ENCODE results near the gene C10orf90. TPM values are rescaled to one million over a fixed set of nuclear protein-coding genes. Genes with fewer than 3 reads are reported as not detected.

C10orf90 gene
- total and polyA plus RNA-seq, 2 of the 8 experiments (the other 6 are each of a cell fraction or from before 2014, with no cell fraction given), result 0.21 TPM; not detected in 1

DNA sequence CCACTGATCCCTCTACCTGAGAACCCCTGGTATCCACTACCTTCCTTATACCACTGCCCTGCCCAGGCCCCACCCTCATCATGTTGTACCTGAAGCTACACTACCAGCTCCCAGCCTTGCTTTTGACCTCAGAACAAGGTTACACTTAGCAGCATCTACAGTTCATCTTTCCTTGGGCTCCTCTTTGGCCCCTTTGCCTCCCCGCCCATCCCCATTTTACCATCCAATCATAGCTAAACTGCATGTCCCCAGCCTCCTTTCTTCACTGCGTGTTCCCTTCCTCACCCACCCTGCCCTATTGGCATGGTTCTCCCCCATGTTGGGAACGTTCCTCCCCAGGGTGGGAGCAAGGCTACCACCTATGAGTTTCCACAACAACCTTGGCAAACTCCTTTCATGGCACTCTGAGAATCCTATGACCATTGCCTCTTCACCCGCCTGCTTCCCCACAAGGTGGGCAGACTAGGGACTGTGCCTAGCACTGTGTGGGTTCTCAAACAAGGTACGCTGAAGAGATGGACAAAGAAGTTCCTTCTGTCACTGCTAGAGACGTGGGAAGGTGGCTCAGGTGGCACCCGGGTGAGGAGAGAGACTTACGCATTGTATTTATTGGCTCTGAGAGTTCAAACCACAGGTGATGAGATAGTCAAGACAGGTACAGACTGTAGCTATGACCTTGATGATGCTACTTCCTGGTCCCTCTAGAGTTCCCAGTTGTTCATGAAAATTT, 215.3 kb downstream of the C10orf90 start:
- H3K4me3 ChIP-seq (ENCODE audit: extremely low read depth in 1 of 4, insufficient read depth in 2 of 4, low read depth in 3 of 4, low read length in 4 of 4), result no peak overlapping the region

More for the DNA sequence above, 215.3 kb downstream of the C10orf90 start:
- no peak overlapping the region for H3K23ac ChIP-seq (ENCODE audit: insufficient read length)
- FAIRE-seq (no peak), DNase-seq (ENCODE audit: low read depth in 1 of 2, low spot score in 2 of 2) (peak in 1 of 2 experiments; percentile 26)
- no peak overlapping the region for H3K4me2 ChIP-seq (ENCODE audit: insufficient read depth in 1 of 2, low read depth in 2 of 2, low read length in 2 of 2)
- no peaks in the 10 kb centered on the region for H4K20me1 ChIP-seq (replicated peaks in 1 of 2; ENCODE audit: control insufficient read depth in 1 of 2, insufficient read depth in 2 of 2, low read length in 2 of 2)
- H4K5ac ChIP-seq (ENCODE audit: insufficient read length, low read depth, low read length), result no peak overlapping the region
- no peaks in the 10 kb centered on the region for H3K27me3 ChIP-seq (replicated peaks in 1 of 4; ENCODE audit: control insufficient read depth in 3 of 4, extremely low read depth in 1 of 4, insufficient read depth in 3 of 4, low read length in 3 of 4)
- no peak overlapping the region for H3K14ac ChIP-seq (ENCODE audit: insufficient read length)
- H3K4me1 ChIP-seq (replicated peaks in 1 of 4; ENCODE audit: control insufficient read depth in 3 of 4, insufficient read depth in 4 of 4, low read length in 3 of 4), result no peaks in the 10 kb centered on the region
- H3K9ac ChIP-seq (replicated peaks in 1 of 4; ENCODE audit: extremely low read depth in 1 of 4, low read depth in 3 of 4, low read length in 3 of 4), result no peak overlapping the region
- CTCF ChIA-PET (ENCODE audit: partially characterized antibody), result interaction anchor here (0.8 to 1.4 kb wide), 4 partner anchors 11 to 277 kb away, joined by 3 to 4 read pairs (median 4); no protein-coding TSS in a partner anchor
- no peaks in the 10 kb centered on the region for H3K23me2 ChIP-seq (ENCODE audit: low read depth, low read length)
- H3K79me2 ChIP-seq (ENCODE audit: control insufficient read depth in 1 of 2, insufficient read depth in 2 of 2, low read length in 2 of 2), result no peaks in the 10 kb centered on the region
- H3K36me3 ChIP-seq (ENCODE audit: control insufficient read depth in 2 of 4, insufficient read depth in 4 of 4, low read length in 3 of 4), result no peaks in the 10 kb centered on the region
- no peaks in the 10 kb centered on the region for H3K79me1 ChIP-seq (ENCODE audit: low read depth, low read length)
- no peak overlapping the region for H2BK5ac ChIP-seq (ENCODE audit: low read depth, low read length)
- H4K91ac ChIP-seq (replicated peaks; ENCODE audit: insufficient read length, low read length), result no peak overlapping the region
- no peak overlapping the region for H2BK120ac ChIP-seq (replicated peaks; ENCODE audit: low read depth, low read length)
- WGBS, 2 experiments (ENCODE audit: extremely low coverage in 1 of 2, insufficient coverage in 1 of 2, insufficient read length in 1 of 2, insufficient replicate concordance in 2 of 2, low coverage in 1 of 2, low lambda C conversion rate in 2 of 2, missing lambda C conversion rate in 1 of 2), result 94% methylated on average over 8 of the region's 8 CpGs; no CpG with 5 or more reads in 1 of the 2 experiments
- no peak overlapping the region for H2BK12ac ChIP-seq (ENCODE audit: low read depth, low read length)
- H2BK15ac ChIP-seq (ENCODE audit: low read length), result no peak overlapping the region
- no peak overlapping the region for H2AK5ac ChIP-seq (ENCODE audit: low read depth, low read length)
- H2AFZ ChIP-seq (ENCODE audit: low read length), result no peak overlapping the region
- H3K4ac ChIP-seq (replicated peaks; ENCODE audit: insufficient read length, low read depth, low read length), result no peak overlapping the region
- H3K56ac ChIP-seq (replicated peaks; ENCODE audit: insufficient read length, low read depth, low read length), result no peak overlapping the region
- H2BK20ac ChIP-seq (ENCODE audit: low read length), result no peak overlapping the region
- no peak overlapping the region for H3K18ac ChIP-seq (ENCODE audit: extremely low read depth, low read length)
- TF ChIP-seq BACH1 (IDR thresholded peaks at IDR 0.05; ENCODE audit: low read length) (no peak), NANOG (IDR thresholded peaks at IDR 0.05; ENCODE audit: insufficient read depth, low read depth, low read length, poor library complexity, severe bottlenecking) (no peak), FOSL1 (IDR thresholded peaks at IDR 0.05; ENCODE audit: insufficient read depth, low read depth, low read length) (no peak), BRCA1 (IDR thresholded peaks at IDR 0.05; ENCODE audit: low read depth, low read length) (no peak), KDM1A (IDR thresholded peaks at IDR 0.05; ENCODE audit: borderline replicate concordance, low read length) (no peak), TBP (IDR thresholded peaks at IDR 0.05; ENCODE audit: low read depth, low read length) (no peak), SRF (IDR thresholded peaks at IDR 0.05; ENCODE audit: low read depth, low read length) (no peak), CTCF (IDR thresholded peaks at IDR 0.05; ENCODE audit: control extremely low read depth in 1 of 3, insufficient read depth in 1 of 3, low read depth in 1 of 3, low read length in 3 of 3) (no peak), SUZ12 (IDR thresholded peaks at IDR 0.05; ENCODE audit: low read length) (no peak)
- no peak overlapping the region for H4K8ac ChIP-seq (ENCODE audit: extremely low read depth, insufficient read depth, low read length)
- H3K27ac ChIP-seq (ENCODE audit: low read depth, low read length), result no peak overlapping the region
- H3K9me3 ChIP-seq (ENCODE audit: insufficient read depth in 2 of 2, low read depth in 1 of 2, low read length in 1 of 2), result no peaks in the 10 kb centered on the region
- POLR2A ChIA-PET (ENCODE audit: partially characterized antibody), result no interaction called here

Measured in H1 (cell line).